AG04450 (cell line): Measurements from ENCODE around the gene ABLIM3. TPM values are rescaled to one million over a fixed set of nuclear protein-coding genes. Genes with fewer than 3 reads are reported as not detected.
A peak's percentile ranks its signal among the peaks of the same experiment; 100 is the strongest.

Source experiments
- CTCF ChIA-PET: fragments of 300-600, 350-600 bp; formaldehyde crosslinking; extraction: SDS; loops from one replicate; lab custom pipeline; 2022; ENCODE audit warnings: antibody characterized with exemption, inconsistent platforms; lab: Charles Lee
- POLR2A ChIA-PET: fragments of 350-600 bp; formaldehyde crosslinking; extraction: SDS; loops from one replicate; lab custom pipeline; 2021; ENCODE audit warnings: antibody characterized with exemption, inconsistent platforms; lab: Yijun Ruan, JAX
- DNase-seq: peaks from one replicate; pipeline ENCODE4 v3.0.0-alpha.2; 2011; ENCODE audit warnings: low read depth, low spot score
- H3K27ac ChIP-seq: one replicate; pipeline ENCODE4 v1.5.1; 2012; ENCODE audit warnings: low read depth, low read length, control low read depth
- H3K27me3 ChIP-seq: one replicate; pipeline ENCODE4 v1.6.0; 2012; ENCODE audit warnings: low read length; ENCODE audit not compliant: control insufficient read depth, insufficient read depth
- H3K4me3 ChIP-seq: 2 replicates; pipeline ENCODE4 v1.5.1; 2011; ENCODE audit warnings: mild to moderate bottlenecking, low read depth, low read length, control low read depth
- H3K9me3 ChIP-seq: 2 replicates; pipeline ENCODE4 v1.5.1; 2012; ENCODE audit warnings: low read length; ENCODE audit not compliant: control insufficient read depth, insufficient read depth
- CTCF ChIP-seq: IDR thresholded peaks from 2 replicates; pipeline ENCODE4 v1.5.1; 2011; ENCODE audit warnings: low read depth, low read length, control low read depth, inconsistent platforms
- polyA plus RNA-seq: library from polyadenylated mRNA; depleted of rRNA; stranded (reverse); fragments of >200 nt; gene quantifications from 2 replicates; pipeline ENCODE4 v1.2.3, GENCODE V29; 2011

The ABLIM3 gene
- polyA plus RNA-seq, 1 experiment, result 52.6 TPM

DNA sequence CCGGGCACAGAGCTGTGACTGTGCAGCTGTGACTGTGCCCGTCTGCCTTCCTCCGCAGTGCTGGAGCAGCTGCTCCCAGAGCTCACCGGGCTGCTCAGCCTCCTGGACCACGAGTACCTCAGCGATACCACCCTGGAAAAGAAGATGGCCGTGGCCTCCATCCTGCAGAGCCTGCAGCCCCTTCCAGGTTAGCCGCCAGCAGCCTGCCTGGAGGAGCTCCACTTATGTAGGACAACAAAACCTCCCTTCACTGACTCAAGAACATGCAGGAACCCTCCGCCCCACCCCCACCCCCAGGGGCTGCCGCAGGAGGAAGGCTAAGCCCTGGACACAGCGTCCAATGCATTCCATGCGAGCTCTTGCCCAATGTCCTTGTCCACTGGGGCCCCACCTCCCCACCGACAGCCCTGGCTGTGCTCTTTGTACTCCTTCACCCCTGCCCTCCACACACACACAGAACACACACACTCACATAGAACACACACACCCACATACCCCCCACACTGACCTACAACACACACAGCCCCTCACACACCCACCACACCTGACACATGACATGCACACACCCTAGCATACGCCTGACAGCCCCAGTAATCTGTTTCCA, 158.3 kb downstream of the ABLIM3 start:
- POLR2A ChIA-PET, result interaction anchor here (1.1 kb wide), 1 partner anchor 9 kb away, joined by 5 read pairs; no protein-coding TSS in a partner anchor
- H3K27ac ChIP-seq, result no peak overlapping the region
- TF ChIP-seq CTCF, result no peak
- H3K27me3 ChIP-seq, result no peaks in the 10 kb centered on the region
- H3K4me3 ChIP-seq, result no peak overlapping the region
- no peak for DNase-seq
- H3K9me3 ChIP-seq, result no peaks in the 10 kb centered on the region; the same call in 1 of the 2 replicates
- CTCF ChIA-PET, result interaction anchor here (1.4 kb wide), 1 partner anchor 17 kb away, joined by 3 read pairs; no protein-coding TSS in a partner anchor

DNA sequence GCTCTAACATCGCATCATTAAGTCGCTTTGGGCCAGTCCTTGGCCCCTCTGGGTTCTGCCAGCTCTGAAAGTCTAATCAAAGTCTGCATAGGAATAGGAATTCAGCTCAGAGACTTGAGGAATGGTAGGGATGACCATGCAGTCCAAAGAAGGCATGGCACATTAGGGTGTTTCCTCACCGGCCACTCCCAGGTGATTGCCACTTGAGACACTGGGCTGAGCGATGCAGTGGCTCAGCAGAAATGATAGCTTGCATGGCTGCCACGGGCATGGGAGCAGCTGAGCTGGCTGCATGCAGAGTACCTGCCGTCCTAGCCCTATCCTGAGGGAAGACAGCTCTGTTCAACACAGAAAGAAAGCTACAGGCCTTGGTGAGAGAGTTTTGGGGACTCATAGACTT, 159.1 kb downstream of the ABLIM3 start:
- no peaks in the 10 kb centered on the region for H3K27me3 ChIP-seq
- ChIA-PET POLR2A (interaction anchor here (1.1 kb wide), 1 partner anchor 8 kb away, joined by 5 read pairs; no protein-coding TSS in a partner anchor), CTCF (interaction anchor here (1.4 kb wide), 1 partner anchor 17 kb away, joined by 3 read pairs; no protein-coding TSS in a partner anchor)
- H3K4me3 ChIP-seq, result no peak overlapping the region
- TF ChIP-seq CTCF, result no peak
- DNase-seq, result no peak
- H3K9me3 ChIP-seq, result no peaks in the 10 kb centered on the region; the same call in 1 of the 2 replicates
- no peak overlapping the region for H3K27ac ChIP-seq

DNA sequence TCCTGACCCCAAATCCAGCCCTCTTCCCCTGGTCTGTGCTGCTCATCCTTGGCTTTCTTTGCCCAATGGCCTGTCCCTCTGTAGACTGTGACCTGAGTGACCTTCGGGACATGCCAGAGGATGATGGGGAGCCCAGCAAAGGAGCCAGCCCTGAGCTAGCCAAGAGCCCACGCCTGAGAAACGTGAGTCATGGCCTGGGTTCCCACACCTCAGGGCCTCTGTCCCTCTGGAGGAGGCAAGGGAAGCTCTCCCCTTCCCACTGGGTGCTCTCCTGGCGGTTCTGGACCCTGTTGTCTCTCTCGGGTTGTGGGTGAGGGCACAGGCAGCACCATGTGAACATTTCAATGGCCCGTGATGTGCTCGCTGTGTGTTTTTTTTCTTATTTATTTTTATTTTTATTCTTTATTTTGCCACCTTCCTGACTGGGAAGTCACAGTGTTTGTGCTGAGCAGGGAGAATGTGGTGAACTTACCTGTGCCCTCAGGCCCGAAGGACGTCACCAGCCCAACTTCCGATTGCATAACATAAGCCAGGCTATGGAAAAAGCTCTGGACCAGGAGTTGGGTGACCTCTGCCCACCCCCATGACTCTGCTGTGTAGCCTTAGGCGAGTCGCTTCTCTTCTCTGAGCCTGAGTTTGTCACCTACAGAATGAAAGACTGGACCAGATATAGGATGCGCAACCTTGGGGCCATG, 159.9 kb downstream of the ABLIM3 start:
- POLR2A ChIA-PET, result no interaction called here
- H3K9me3 ChIP-seq, result no peaks in the 10 kb centered on the region; the same call in 1 of the 2 replicates
- H3K4me3 ChIP-seq, result no peak overlapping the region
- H3K27ac ChIP-seq, result no peak overlapping the region
- DNase-seq, result no peak
- no peak for TF ChIP-seq CTCF
- CTCF ChIA-PET, result interaction anchor here (1.4 to 1.5 kb wide), 2 partner anchors 13 to 16 kb away, joined by 3 read pairs; no protein-coding TSS in a partner anchor
- H3K27me3 ChIP-seq, result no peaks in the 10 kb centered on the region

- no peaks in the 10 kb centered on the region for H3K27me3 ChIP-seq
- DNase-seq, result peak; percentile 8
- ChIA-PET POLR2A (no interaction called here), CTCF (interaction anchor here (1.5 kb wide), 1 partner anchor 12 kb away, joined by 3 read pairs; no protein-coding TSS in a partner anchor)
- TF ChIP-seq CTCF, result no peak
- H3K27ac ChIP-seq, result no peak overlapping the region
- no peak overlapping the region for H3K4me3 ChIP-seq
- no peaks in the 10 kb centered on the region; the same call in 1 of the 2 replicates for H3K9me3 ChIP-seq
Measured at GRCh38 chr5:149301744-149302380, 160.6 kb downstream of the ABLIM3 start.
